IMR-90 (cell line): ENCODE data around the gene ROBO1. TPM values are rescaled to one million over a fixed set of nuclear protein-coding genes. Genes with fewer than 3 reads are reported as not detected.

ENCODE experiments used
- ATAC-seq: fragments of 200-7000 bp; cut with Tn5 transposase; 2 replicates; pipeline ENCODE4 v1.9.1; 2020; ENCODE audit warnings: low read depth, mild to moderate bottlenecking, moderate library complexity
- BruUV-seq: library from RNA; stranded (reverse); fragments of 400-500 nt; replicated peaks from 2 replicates; lab custom pipeline; 2021; lab: Mats Ljungman, UMichigan
- CTCF ChIA-PET: fragments of 300-600 bp; formaldehyde crosslinking; extraction: SDS; loops from one replicate; lab custom pipeline; 2021; ENCODE audit warnings: antibody characterized with exemption; lab: Yijun Ruan, JAX
- POLR2A ChIA-PET: fragments of 300-600 bp; sonication (Branson Sonifier 250); formaldehyde crosslinking; loops from one replicate; lab custom pipeline; 2022; ENCODE audit warnings: antibody characterized with exemption; ENCODE audit not compliant: unreplicated experiment; lab: Charles Lee
- DNase-seq: peaks from one replicate; pipeline ENCODE4 v3.0.0; 2013
- H2AFZ ChIP-seq: replicated peaks from 2 replicates; pipeline ENCODE3; 2013; ENCODE audit warnings: low read length, mild to moderate bottlenecking; ENCODE audit not compliant: poor library complexity
- H2AK5ac ChIP-seq: 2 replicates; pipeline ENCODE4 v1.6.1; 2013; ENCODE audit warnings: low read depth, low read length, inconsistent platforms
- H2AK9ac ChIP-seq: replicated peaks from 2 replicates; pipeline ENCODE3; 2013; ENCODE audit warnings: mild to moderate bottlenecking, low read depth, low read length, moderate library complexity; ENCODE audit not compliant: poor library complexity
- H2BK120ac ChIP-seq: 2 replicates; pipeline ENCODE4 v1.6.1; 2013; ENCODE audit warnings: low read depth, low read length, inconsistent platforms
- H2BK15ac ChIP-seq: 3 replicates; pipeline ENCODE4 v1.6.1; 2013; ENCODE audit warnings: low read depth, low read length, inconsistent platforms
- H2BK20ac ChIP-seq: 2 replicates; pipeline ENCODE4 v1.6.1; 2013; ENCODE audit warnings: low read depth, mild to moderate bottlenecking, inconsistent platforms, low read length, moderate library complexity
- H2BK5ac ChIP-seq: 2 replicates; pipeline ENCODE4 v1.6.1; 2013; ENCODE audit warnings: mild to moderate bottlenecking, low read depth, low read length, inconsistent platforms; ENCODE audit not compliant: poor library complexity, severe bottlenecking
- H3K14ac ChIP-seq: replicated peaks from 2 replicates; pipeline ENCODE4 v1.6.1; 2013; ENCODE audit warnings: low read depth, low read length, inconsistent platforms
- H3K18ac ChIP-seq: 2 replicates; pipeline ENCODE4 v1.6.1; 2013; ENCODE audit warnings: low read depth, low read length, control low read depth
- H3K23ac ChIP-seq: 2 replicates; pipeline ENCODE4 v1.6.1; 2013; ENCODE audit warnings: low read depth, low read length, inconsistent platforms
- H3K27ac ChIP-seq: 2 replicates; pipeline ENCODE4 v1.5.1; 2013; ENCODE audit warnings: mild to moderate bottlenecking, control low read depth, low read length; ENCODE audit not compliant: insufficient read depth
- H3K27me3 ChIP-seq: 2 replicates; pipeline ENCODE4 v1.6.1; 2013; ENCODE audit warnings: low read length; ENCODE audit not compliant: control insufficient read depth, insufficient read depth
- H3K36me3 ChIP-seq: 2 replicates; pipeline ENCODE4 v1.6.1; 2013; ENCODE audit warnings: low read length, mixed read lengths; ENCODE audit not compliant: control insufficient read depth, insufficient read depth
- H3K4ac ChIP-seq: 2 replicates; pipeline ENCODE4 v1.6.1; 2013; ENCODE audit warnings: low read depth, low read length, inconsistent platforms
- H3K4me1 ChIP-seq: 2 replicates; pipeline ENCODE4 v1.6.1; 2013; ENCODE audit warnings: low read length, mixed read lengths; ENCODE audit not compliant: control insufficient read depth, insufficient read depth
- H3K4me2 ChIP-seq: 2 replicates; pipeline ENCODE4 v1.6.1; 2013; ENCODE audit warnings: low read depth, mild to moderate bottlenecking, control low read depth, low read length, moderate library complexity
- H3K4me3 ChIP-seq: 2 replicates; pipeline ENCODE4 v1.5.1; 2013; ENCODE audit warnings: low read depth, mild to moderate bottlenecking, control low read depth, low read length, moderate library complexity; ENCODE audit not compliant: insufficient read depth
- H3K56ac ChIP-seq: 2 replicates; pipeline ENCODE4 v1.6.1; 2013; ENCODE audit warnings: low read length, inconsistent platforms; ENCODE audit not compliant: insufficient read depth; ENCODE audit errors: extremely low read depth
- H3K79me1 ChIP-seq, 2 experiments: 2 replicates each; pipeline ENCODE4 v1.6.1; 2013; ENCODE audit warnings: low read length in 2 of 2, inconsistent platforms in 1 of 2, low read depth in 1 of 2
- H3K9ac ChIP-seq: 2 replicates; pipeline ENCODE4 v1.6.1; 2013; ENCODE audit warnings: low read depth, low read length, control low read depth
- H3K9me1 ChIP-seq: 2 replicates; pipeline ENCODE4 v1.6.1; 2013; ENCODE audit warnings: low read length, inconsistent platforms; ENCODE audit not compliant: insufficient read depth
- H3K9me3 ChIP-seq: 2 replicates; pipeline ENCODE4 v1.6.1; 2013; ENCODE audit warnings: low read length; ENCODE audit not compliant: control insufficient read depth, insufficient read depth
- H4K20me1 ChIP-seq: 2 replicates; pipeline ENCODE4 v1.6.1; 2013; ENCODE audit warnings: low read length, inconsistent platforms; ENCODE audit not compliant: insufficient read depth
- H4K5ac ChIP-seq: 2 replicates; pipeline ENCODE4 v1.6.1; 2013; ENCODE audit warnings: mild to moderate bottlenecking, low read depth, low read length, control low read depth
- H4K8ac ChIP-seq, 2 experiments: 2 replicates each; pipeline ENCODE4 v1.6.1; 2013; ENCODE audit warnings: low read depth in 2 of 2, low read length in 2 of 2, control low read depth in 1 of 2, inconsistent platforms in 1 of 2
- H4K91ac ChIP-seq: 2 replicates; pipeline ENCODE4 v1.6.1; 2013; ENCODE audit warnings: low read depth, low read length, inconsistent platforms; ENCODE audit not compliant: insufficient read depth
- BHLHE40 ChIP-seq: fragments of 150-350 bp; IDR thresholded peaks from 2 replicates; pipeline ENCODE4 v1.6.1; 2016; ENCODE audit warnings: mild to moderate bottlenecking, low read depth, low read length
- CEBPB ChIP-seq: IDR thresholded peaks from 2 replicates; pipeline ENCODE4 v1.6.1; 2012; ENCODE audit warnings: low read depth, low read length, improper control_type of control experiment
- CHD1 ChIP-seq: IDR thresholded peaks from 2 replicates; pipeline ENCODE4 v1.6.1; 2012; ENCODE audit warnings: low read depth, low read length, improper control_type of control experiment
- FOS ChIP-seq: fragments of 150-350 bp; IDR thresholded peaks from 2 replicates; pipeline ENCODE4 v1.6.1; 2016; ENCODE audit warnings: low read depth, low read length
- MAFK ChIP-seq: IDR thresholded peaks from 2 replicates; pipeline ENCODE4 v1.6.1; 2012; ENCODE audit warnings: low read depth, low read length, improper control_type of control experiment
- MAZ ChIP-seq: IDR thresholded peaks from 2 replicates; pipeline ENCODE4 v1.6.1; 2012; ENCODE audit warnings: low read depth, mild to moderate bottlenecking, low read length, improper control_type of control experiment, moderate library complexity, borderline replicate concordance
- MXI1 ChIP-seq: IDR thresholded peaks from 2 replicates; pipeline ENCODE4 v1.6.1; 2012; ENCODE audit warnings: low read depth, mild to moderate bottlenecking, low read length, moderate library complexity, borderline replicate concordance
- NFE2L2 ChIP-seq: fragments of 150-350 bp; IDR thresholded peaks from 2 replicates; pipeline ENCODE4 v1.6.1; 2016; ENCODE audit warnings: low read depth, mild to moderate bottlenecking, low read length
- RAD21 ChIP-seq: IDR thresholded peaks from 2 replicates; pipeline ENCODE4 v1.6.1; 2012; ENCODE audit warnings: low read length, improper control_type of control experiment
- RFX5 ChIP-seq: IDR thresholded peaks from 2 replicates; pipeline ENCODE4 v1.8.0; 2012; ENCODE audit warnings: low read depth, mild to moderate bottlenecking, low read length, moderate library complexity
- SMC3 ChIP-seq: fragments of 150-350 bp; IDR thresholded peaks from 2 replicates; pipeline ENCODE4 v1.6.1; 2016; ENCODE audit warnings: low read depth, mild to moderate bottlenecking, antibody characterized with exemption, low read length, moderate library complexity
- WGBS, 2 experiments: methylation state at CpG; one replicate each; pipeline versions ENCODE4 v1.1.5 to v1.1.7; 2013; ENCODE audit warnings: missing lambda C conversion rate in 2 of 2; ENCODE audit not compliant: insufficient read length in 1 of 2; ENCODE audit errors: extremely low coverage in 2 of 2; 5-methylcytosine and 5-hydroxymethylcytosine counted together
- dilution Hi-C: fragments of 300-500 bp; cut with HindIII; formaldehyde crosslinking; loops from one replicate; pipeline ENCODE4 v1.14.3; 2018; ENCODE audit warnings: low sequenced_read_pairs; ENCODE audit not compliant: unreplicated experiment
- in situ Hi-C: fragments of 300-500 bp; cut with MboI; formaldehyde crosslinking; loops from 3 replicates; pipeline ENCODE4 v1.14.3; 2019; ENCODE audit warnings: low sequenced_read_pairs, inconsistent platforms, mixed read lengths
- intact Hi-C: fragments of 100-400 bp; cut with micrococcal nuclease; formaldehyde crosslinking; loops from 2 replicates; pipeline ENCODE4 v1.10.0; 2022
- polyA plus RNA-seq, 3 experiments: library from polyadenylated mRNA; depleted of rRNA; stranded (reverse); fragments of >200 nt; gene quantifications; 2 replicates each; pipeline ENCODE4 v1.2.3, GENCODE V29; 2012; ENCODE audit warnings: low replicate concordance in 1 of 3
- total RNA-seq: library from RNA; depleted of rRNA; stranded (reverse); fragments of >200 nt; gene quantifications from 2 replicates; pipeline ENCODE4 v1.2.3, GENCODE V29; 2012
- TF ChIP-seq, protein P1 (sequence below): fragments of 150-350 bp; IDR thresholded peaks from 2 replicates; pipeline ENCODE4 v1.6.1; 2017; ENCODE audit warnings: mild to moderate bottlenecking, antibody characterized with exemption, low read length, low read depth
- TF ChIP-seq, protein P2 (sequence below): conservative IDR thresholded peaks from 2 replicates; pipeline ENCODE4 v1.5.1; 2012; ENCODE audit warnings: mild to moderate bottlenecking, low read depth, low read length, improper control_type of control experiment

The ROBO1 gene
- total and polyA plus RNA-seq, 2 of the 4 experiments (the other 2 are of a cell fraction), result 24.1 to 53.9 TPM

DNA sequence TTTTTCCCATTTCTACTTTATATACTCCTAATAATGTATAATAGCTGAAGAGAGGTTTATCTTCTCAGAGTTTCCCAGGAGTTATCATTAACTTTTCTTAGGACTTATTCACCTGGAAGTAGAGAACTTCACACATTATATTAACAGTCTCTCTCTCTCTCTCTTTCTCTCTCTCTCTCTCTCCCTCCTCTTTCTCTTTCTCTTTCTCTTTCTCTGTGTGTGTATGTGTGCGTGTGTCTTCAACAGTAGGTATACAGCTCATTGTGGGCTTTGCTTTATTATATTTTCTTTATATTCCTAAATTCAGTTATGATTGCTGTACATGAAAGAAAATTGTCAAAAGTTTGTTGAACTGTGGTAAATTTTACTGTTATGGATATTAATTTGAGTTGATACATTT lies 353.8 kb downstream of the ROBO1 start:
- TF ChIP-seq CHD1 (no peak), MAFK (no peak), NFE2L2 (no peak), RAD21 (no peak), MXI1 (no peak), BHLHE40 (no peak), CEBPB (no peak), FOS (no peak), MAZ (no peak), RFX5 (no peak), SMC3 (no peak)
- TF ChIP-seq, protein P1, sequence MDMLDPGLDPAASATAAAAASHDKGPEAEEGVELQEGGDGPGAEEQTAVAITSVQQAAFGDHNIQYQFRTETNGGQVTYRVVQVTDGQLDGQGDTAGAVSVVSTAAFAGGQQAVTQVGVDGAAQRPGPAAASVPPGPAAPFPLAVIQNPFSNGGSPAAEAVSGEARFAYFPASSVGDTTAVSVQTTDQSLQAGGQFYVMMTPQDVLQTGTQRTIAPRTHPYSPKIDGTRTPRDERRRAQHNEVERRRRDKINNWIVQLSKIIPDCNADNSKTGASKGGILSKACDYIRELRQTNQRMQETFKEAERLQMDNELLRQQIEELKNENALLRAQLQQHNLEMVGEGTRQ, result no peak
- TF ChIP-seq, protein P2, sequence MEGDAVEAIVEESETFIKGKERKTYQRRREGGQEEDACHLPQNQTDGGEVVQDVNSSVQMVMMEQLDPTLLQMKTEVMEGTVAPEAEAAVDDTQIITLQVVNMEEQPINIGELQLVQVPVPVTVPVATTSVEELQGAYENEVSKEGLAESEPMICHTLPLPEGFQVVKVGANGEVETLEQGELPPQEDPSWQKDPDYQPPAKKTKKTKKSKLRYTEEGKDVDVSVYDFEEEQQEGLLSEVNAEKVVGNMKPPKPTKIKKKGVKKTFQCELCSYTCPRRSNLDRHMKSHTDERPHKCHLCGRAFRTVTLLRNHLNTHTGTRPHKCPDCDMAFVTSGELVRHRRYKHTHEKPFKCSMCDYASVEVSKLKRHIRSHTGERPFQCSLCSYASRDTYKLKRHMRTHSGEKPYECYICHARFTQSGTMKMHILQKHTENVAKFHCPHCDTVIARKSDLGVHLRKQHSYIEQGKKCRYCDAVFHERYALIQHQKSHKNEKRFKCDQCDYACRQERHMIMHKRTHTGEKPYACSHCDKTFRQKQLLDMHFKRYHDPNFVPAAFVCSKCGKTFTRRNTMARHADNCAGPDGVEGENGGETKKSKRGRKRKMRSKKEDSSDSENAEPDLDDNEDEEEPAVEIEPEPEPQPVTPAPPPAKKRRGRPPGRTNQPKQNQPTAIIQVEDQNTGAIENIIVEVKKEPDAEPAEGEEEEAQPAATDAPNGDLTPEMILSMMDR, result no peak
- Histone ChIP-seq H2BK5ac (no peak overlapping the region), H3K4me3 (no peak overlapping the region), H3K4ac (no peak overlapping the region), H2AK5ac (no peak overlapping the region), H4K20me1 (no peaks in the 10 kb centered on the region), H3K9me3 (no peaks in the 10 kb centered on the region), H3K9me1 (no peaks in the 10 kb centered on the region), H3K4me2 (no peak overlapping the region), H3K27me3 (no peaks in the 10 kb centered on the region), H4K91ac (no peak overlapping the region), H3K36me3 (no peaks in the 10 kb centered on the region), H3K4me1 (no peaks in the 10 kb centered on the region), H3K9ac (no peak overlapping the region), H3K23ac (no peak overlapping the region), H4K8ac (no peak overlapping the region), H2BK15ac (no peak overlapping the region), H3K27ac (no peak overlapping the region), H2AK9ac (no peak overlapping the region), H2BK120ac (no peak overlapping the region), H3K18ac (no peak overlapping the region), H3K14ac (no peak overlapping the region), H2AFZ (no peak overlapping the region), H2BK20ac (no peak overlapping the region), H3K56ac (no peak overlapping the region), H3K79me1 (no peaks in the 10 kb centered on the region), H4K5ac (no peak overlapping the region)
- BruUV-seq, result no TSS peak
- intact Hi-C loops (no loop called here), in situ Hi-C loops (no loop called here), dilution Hi-C loops (no loop called here)
- DNase-seq (no peak), ATAC-seq (no peak)
- POLR2A ChIA-PET, result no interaction called here
- no CpG with 5 or more reads among the region's 1 CpG for WGBS, 2 experiments
- CTCF ChIA-PET, result interaction anchor here (0.6 kb wide), 1 partner anchor 1382 kb away, joined by 3 read pairs; no protein-coding TSS in a partner anchor
